HL-60 (cell line): ENCODE measurements around the gene MEIS1.

Experiments used
- DNase-seq, 2 experiments: peaks; one replicate each; pipeline ENCODE4 v3.0.0-alpha.2; 2010 to 2020; ENCODE audit warnings: low read depth in 1 of 2, low spot score in 1 of 2
- H3K27ac ChIP-seq: fragments of 250-450 bp; sonication (Bioruptor Pico); replicated peaks from 2 replicates; pipeline ENCODE4 v1.5.1; 2020; ENCODE audit warnings: mild to moderate bottlenecking, moderate library complexity
- H3K27me3 ChIP-seq: fragments of 250-450 bp; sonication (Bioruptor Pico); 2 replicates; pipeline ENCODE4 v1.5.1; 2021; ENCODE audit warnings: mild to moderate bottlenecking, moderate library complexity; ENCODE audit not compliant: insufficient read depth, poor library complexity, severe bottlenecking
- H3K4me3 ChIP-seq: replicated peaks from 2 replicates; pipeline ENCODE4 v1.5.1; 2011; ENCODE audit warnings: mild to moderate bottlenecking, control low read depth, low read length; ENCODE audit not compliant: insufficient read depth
- CTCF ChIP-seq: IDR thresholded peaks from one replicate; pipeline ENCODE4 v1.5.1; 2011; ENCODE audit warnings: low read length, control low read depth, inconsistent platforms; ENCODE audit not compliant: insufficient read depth
- GABPA ChIP-seq: IDR thresholded peaks from 2 replicates; pipeline ENCODE4 v1.6.1; 2012; ENCODE audit warnings: low read depth
- POLR2AphosphoS5 ChIP-seq: IDR thresholded peaks from 2 replicates; pipeline ENCODE4 v1.6.1; 2012; ENCODE audit warnings: low read depth
- SPI1 ChIP-seq: IDR thresholded peaks from 2 replicates; pipeline ENCODE4 v1.6.1; 2012; ENCODE audit warnings: low read depth, mild to moderate bottlenecking, borderline replicate concordance
- TF ChIP-seq, protein P1 (sequence below): IDR thresholded peaks from 2 replicates; pipeline ENCODE4 v1.6.1; 2012; ENCODE audit warnings: low read depth; ENCODE audit not compliant: insufficient replicate concordance

The MEIS1 gene

DNA sequence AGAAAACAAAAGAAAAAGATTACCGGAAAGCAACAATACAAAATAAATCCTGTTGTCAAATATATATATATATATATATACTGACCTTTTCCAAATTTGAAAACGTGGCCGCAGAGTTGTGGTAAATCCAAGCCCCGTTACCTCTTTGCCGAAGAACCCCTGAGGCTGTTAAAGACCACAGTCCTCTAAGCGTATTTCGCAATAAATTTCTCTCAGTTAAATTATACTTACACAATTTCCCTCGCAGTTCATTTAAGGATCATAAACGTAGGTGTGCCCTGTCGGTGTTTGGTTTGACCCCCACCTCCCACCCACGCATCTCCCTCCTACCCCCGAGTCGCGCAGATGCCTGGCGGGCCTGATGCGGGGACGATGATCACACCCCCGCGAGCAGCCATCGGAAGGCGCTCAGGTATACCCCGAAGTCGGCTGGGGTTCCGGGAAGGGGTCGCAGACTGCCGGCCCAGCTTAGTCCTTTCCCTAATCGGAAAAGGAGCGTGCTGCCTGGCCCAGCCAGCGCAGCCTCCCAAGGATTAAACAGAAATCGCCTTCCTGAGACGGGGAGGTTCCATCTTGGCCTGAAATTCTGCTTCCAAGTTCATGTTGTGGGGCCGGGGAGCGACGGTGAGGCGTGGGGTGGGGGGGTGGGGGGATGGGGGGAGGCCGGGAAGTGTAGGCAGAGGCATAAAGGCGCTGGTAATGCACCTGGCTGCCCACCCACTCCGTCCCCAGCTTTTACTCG, 2.9 kb upstream of the MEIS1 start:
- H3K27ac ChIP-seq, result no peak overlapping the region
- no peak for DNase-seq
- H3K4me3 ChIP-seq, result no peak overlapping the region
- peaks cover 61% of the 10 kb centered on the region for H3K27me3 ChIP-seq
- TF ChIP-seq, protein P1, sequence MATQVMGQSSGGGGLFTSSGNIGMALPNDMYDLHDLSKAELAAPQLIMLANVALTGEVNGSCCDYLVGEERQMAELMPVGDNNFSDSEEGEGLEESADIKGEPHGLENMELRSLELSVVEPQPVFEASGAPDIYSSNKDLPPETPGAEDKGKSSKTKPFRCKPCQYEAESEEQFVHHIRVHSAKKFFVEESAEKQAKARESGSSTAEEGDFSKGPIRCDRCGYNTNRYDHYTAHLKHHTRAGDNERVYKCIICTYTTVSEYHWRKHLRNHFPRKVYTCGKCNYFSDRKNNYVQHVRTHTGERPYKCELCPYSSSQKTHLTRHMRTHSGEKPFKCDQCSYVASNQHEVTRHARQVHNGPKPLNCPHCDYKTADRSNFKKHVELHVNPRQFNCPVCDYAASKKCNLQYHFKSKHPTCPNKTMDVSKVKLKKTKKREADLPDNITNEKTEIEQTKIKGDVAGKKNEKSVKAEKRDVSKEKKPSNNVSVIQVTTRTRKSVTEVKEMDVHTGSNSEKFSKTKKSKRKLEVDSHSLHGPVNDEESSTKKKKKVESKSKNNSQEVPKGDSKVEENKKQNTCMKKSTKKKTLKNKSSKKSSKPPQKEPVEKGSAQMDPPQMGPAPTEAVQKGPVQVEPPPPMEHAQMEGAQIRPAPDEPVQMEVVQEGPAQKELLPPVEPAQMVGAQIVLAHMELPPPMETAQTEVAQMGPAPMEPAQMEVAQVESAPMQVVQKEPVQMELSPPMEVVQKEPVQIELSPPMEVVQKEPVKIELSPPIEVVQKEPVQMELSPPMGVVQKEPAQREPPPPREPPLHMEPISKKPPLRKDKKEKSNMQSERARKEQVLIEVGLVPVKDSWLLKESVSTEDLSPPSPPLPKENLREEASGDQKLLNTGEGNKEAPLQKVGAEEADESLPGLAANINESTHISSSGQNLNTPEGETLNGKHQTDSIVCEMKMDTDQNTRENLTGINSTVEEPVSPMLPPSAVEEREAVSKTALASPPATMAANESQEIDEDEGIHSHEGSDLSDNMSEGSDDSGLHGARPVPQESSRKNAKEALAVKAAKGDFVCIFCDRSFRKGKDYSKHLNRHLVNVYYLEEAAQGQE, result no peak
- TF ChIP-seq GABPA, result no peak
- TF ChIP-seq POLR2AphosphoS5, result no peak
- no peak for TF ChIP-seq SPI1
- TF ChIP-seq CTCF, result no peak

DNA sequence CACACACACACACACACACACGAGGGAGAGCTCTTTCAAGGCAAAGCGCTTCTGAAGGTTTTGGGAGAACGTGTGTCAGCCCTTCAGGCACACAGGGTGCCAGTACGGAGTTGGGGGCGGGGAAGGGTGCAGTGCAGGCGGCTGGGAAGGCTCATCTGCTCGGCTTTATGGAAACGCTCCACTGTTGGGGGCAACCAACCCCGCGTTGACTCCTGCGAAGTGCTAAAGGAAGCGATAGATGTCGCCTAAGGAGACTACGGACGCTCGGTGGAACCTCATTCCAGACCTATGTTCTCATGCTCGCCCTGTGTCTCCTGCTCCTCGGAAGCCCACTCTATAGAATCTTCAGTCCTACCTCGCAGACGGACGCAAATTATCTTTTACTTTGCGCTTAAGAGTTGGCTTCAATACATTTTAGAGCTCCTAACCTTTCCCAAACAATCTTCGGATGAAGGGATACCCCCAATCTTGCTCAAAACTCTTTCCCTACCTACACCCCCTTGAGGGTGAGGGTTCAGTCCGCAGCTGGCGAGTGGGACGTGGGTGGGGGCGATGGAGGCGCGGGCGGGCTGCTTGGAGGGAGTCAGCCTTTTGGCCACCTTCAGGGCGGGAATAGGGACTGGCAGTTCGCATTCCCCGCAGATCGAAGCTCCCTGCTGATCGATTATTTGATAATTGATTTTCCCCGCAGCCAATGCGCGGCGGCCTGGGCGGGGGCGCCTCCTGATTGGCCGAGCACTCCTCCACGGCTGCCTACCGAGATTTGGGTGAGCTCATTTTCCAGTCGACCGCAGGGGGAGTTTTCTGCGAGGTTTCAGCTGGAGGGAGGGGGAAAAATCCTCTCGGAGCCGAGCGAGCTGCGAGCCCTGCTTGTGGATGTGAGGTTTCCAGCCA, 1.9 kb upstream of the MEIS1 start:
- Histone ChIP-seq H3K27ac (no peak overlapping the region), H3K4me3 (no peak overlapping the region), H3K27me3 (peaks cover 61% of the 10 kb centered on the region)
- DNase-seq, result no peak
- TF ChIP-seq POLR2AphosphoS5, result no peak
- TF ChIP-seq CTCF, result no peak
- TF ChIP-seq, protein P1, result no peak
- TF ChIP-seq SPI1, result no peak
- TF ChIP-seq GABPA, result no peak

- TF ChIP-seq, protein P1, result no peak
- TF ChIP-seq POLR2AphosphoS5 (no peak), GABPA (no peak), SPI1 (no peak), CTCF (no peak)
- no peak overlapping the region for H3K27ac ChIP-seq
- DNase-seq, result no peak
- H3K27me3 ChIP-seq, result peaks cover 60% of the 10 kb centered on the region
- no peak overlapping the region; the same call in 1 of the 2 replicates for H3K4me3 ChIP-seq
Observed at GRCh38 chr2:66433695-66433944, 1.3 kb upstream of the MEIS1 start.
